Measurements from ENCODE around the gene POLR3E.
"Not testable (repeated sequence)": the region's sequence is repeated elsewhere in the genome, so short reads cannot be mapped to it uniquely, and the experiment has no call there.

DNA sequence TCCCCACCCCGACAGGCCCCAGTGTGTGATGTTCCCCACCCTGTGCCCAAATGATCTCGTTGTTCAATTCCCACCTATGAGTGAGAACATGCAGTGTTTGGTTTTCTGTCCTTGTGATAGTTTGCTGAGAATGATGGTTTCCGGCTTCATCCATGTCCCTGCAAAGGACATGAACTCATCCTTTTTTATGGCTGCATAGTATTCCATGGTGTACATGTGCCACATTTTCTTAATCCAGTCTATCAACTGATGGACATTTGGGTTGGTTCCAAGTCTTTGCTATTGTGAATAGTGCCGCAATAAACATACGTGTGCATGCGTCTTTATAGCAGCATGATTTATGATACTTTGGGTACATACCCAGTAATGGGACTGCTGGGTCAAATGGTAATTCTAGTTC is 53.8 kb downstream of the POLR3E start:
- TF ChIP-seq, protein P1, sequence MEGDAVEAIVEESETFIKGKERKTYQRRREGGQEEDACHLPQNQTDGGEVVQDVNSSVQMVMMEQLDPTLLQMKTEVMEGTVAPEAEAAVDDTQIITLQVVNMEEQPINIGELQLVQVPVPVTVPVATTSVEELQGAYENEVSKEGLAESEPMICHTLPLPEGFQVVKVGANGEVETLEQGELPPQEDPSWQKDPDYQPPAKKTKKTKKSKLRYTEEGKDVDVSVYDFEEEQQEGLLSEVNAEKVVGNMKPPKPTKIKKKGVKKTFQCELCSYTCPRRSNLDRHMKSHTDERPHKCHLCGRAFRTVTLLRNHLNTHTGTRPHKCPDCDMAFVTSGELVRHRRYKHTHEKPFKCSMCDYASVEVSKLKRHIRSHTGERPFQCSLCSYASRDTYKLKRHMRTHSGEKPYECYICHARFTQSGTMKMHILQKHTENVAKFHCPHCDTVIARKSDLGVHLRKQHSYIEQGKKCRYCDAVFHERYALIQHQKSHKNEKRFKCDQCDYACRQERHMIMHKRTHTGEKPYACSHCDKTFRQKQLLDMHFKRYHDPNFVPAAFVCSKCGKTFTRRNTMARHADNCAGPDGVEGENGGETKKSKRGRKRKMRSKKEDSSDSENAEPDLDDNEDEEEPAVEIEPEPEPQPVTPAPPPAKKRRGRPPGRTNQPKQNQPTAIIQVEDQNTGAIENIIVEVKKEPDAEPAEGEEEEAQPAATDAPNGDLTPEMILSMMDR (IDR thresholded peaks at IDR 0.05; ENCODE audit: low read depth, low read length, poor library complexity, severe bottlenecking), result not testable (repeated sequence)
- not testable (repeated sequence) for TF ChIP-seq EZH2phosphoT487 (IDR thresholded peaks at IDR 0.05; ENCODE audit: borderline replicate concordance, low read length)

All from DOHH2 (cell line).